Suppressor macrophage treated with lipopolysaccharide for 1 hour (primary cell): ENCODE measurements around the gene WSCD2.

ENCODE experiments used
- DNase-seq, 3 donors: peaks; one replicate each; pipeline ENCODE4 v3.0.0-alpha.2; 2020 to 2022

WSCD2 gene

GRCh38 chr12:108271951-108272872, 143.1 kb downstream of the WSCD2 start:
- no peak for DNase-seq

GRCh38 chr12:108273217-108273616, 144.1 kb downstream of the WSCD2 start:
- no peak for DNase-seq

GRCh38 chr12:108277613-108278012, 148.5 kb downstream of the WSCD2 start:
- no peak for DNase-seq

GRCh38 chr12:108282160-108282559, 153.1 kb downstream of the WSCD2 start:
- DNase-seq: no peak

GRCh38 chr12:108282676-108283075, 153.6 kb downstream of the WSCD2 start:
- no peak for DNase-seq

- no peak for DNase-seq
Measured at GRCh38 chr12:108284163-108284562, 155.1 kb downstream of the WSCD2 start.

- DNase-seq: no peak
Measured at GRCh38 chr12:108285016-108285415, 155.9 kb downstream of the WSCD2 start.

- DNase-seq: no peak
Measured at GRCh38 chr12:108287227-108287626, 158.1 kb downstream of the WSCD2 start.

GRCh38 chr12:108289350-108290161, 160.5 kb downstream of the WSCD2 start:
- no peak for DNase-seq

- no peak for DNase-seq
Measured at GRCh38 chr12:108295641-108296040, 166.6 kb downstream of the WSCD2 start.

- no peak for DNase-seq
Measured at GRCh38 chr12:108296945-108297344, 167.9 kb downstream of the WSCD2 start.

GRCh38 chr12:108297424-108297823, 168.3 kb downstream of the WSCD2 start:
- no peak for DNase-seq

- DNase-seq: peak in 2 of 3 donors; percentile 53 to 55
Measured at GRCh38 chr12:108297895-108298760, 169.0 kb downstream of the WSCD2 start.

GRCh38 chr12:108298761-108299275, 169.7 kb downstream of the WSCD2 start:
- no peak for DNase-seq

- DNase-seq: no peak
Measured at GRCh38 chr12:108299516-108299915, 170.4 kb downstream of the WSCD2 start.
